BLaER1 treated with 17β-estradiol and CSF1 and Interleukin-3, amounts not matched to agents 10 nM and 100 nM (cell line): ENCODE data around the gene CHMP1A.
"Not testable (repeated sequence)": the region's sequence is repeated elsewhere in the genome, so short reads cannot be mapped to it uniquely, and the experiment has no call there.

ENCODE experiments used
- H3K27ac ChIP-seq, 11 experiments: shearing (Covaris generic); formaldehyde crosslinking; 2 replicates each; pipeline ENCODE4 v1.8.1; 2022
- H3K27me3 ChIP-seq, 11 experiments: shearing (Covaris generic); formaldehyde crosslinking; 2 replicates each; pipeline ENCODE4 v1.8.1; 2022
- H3K36me3 ChIP-seq, 11 experiments: shearing (Covaris generic); formaldehyde crosslinking; 2 replicates each; pipeline ENCODE4 v1.8.1; 2022
- H3K4me1 ChIP-seq, 10 experiments: shearing (Covaris generic); formaldehyde crosslinking; 2 replicates each; pipeline ENCODE4 v1.8.1; 2022
- H3K4me2 ChIP-seq, 11 experiments: shearing (Covaris generic); formaldehyde crosslinking; 2 replicates each; pipeline ENCODE4 v1.8.1; 2022
- H3K4me3 ChIP-seq, 10 experiments: shearing (Covaris generic); formaldehyde crosslinking; 2 replicates each; pipeline ENCODE4 v1.8.1; 2022
- H3K9ac ChIP-seq, 11 experiments: shearing (Covaris generic); formaldehyde crosslinking; 2 replicates each; pipeline ENCODE4 v1.8.1; 2022
- H3K9me3 ChIP-seq, 11 experiments: shearing (Covaris generic); formaldehyde crosslinking; replicated peaks in 1 of 11; 2 replicates each; pipeline ENCODE4 v1.8.1; 2022
- H4K20me1 ChIP-seq, 11 experiments: shearing (Covaris generic); formaldehyde crosslinking; 2 replicates each; pipeline ENCODE4 v1.8.1; 2022
- Cebpa-rat ChIP-seq, 11 experiments: shearing (Covaris generic); IDR thresholded peaks; 2 replicates each; pipeline ENCODE4 v1.8.1; 2022

Gene CHMP1A

DNA sequence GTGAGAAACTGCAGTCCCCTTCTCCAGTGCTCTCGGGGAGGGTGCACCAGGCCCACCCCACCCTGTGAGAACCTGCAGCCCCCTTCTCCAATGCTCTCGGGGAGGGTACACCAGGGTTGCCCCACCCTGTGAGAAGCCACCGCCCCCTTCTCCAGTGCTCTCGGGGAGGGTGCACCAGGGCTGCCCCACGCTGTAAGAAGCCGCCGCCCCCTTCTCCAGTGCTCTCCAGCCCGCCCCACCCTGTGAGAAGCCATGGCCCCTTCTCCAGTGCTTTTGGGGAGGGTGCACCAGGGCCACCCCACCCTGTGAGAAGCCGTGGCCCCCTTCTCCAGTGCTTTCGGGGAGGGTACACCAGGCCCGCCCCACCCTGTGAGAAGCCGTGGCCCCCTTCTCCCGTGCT is 12.2 kb upstream of the CHMP1A start:
- no peak for TF ChIP-seq Cebpa-rat (IDR thresholded peaks at IDR 0.05)
- Histone ChIP-seq H3K4me3 (no peak overlapping the region), H3K27ac (no peak overlapping the region)

GRCh38 chr16:89668790-89669158 is 11.3 kb upstream of the CHMP1A start:
- Histone ChIP-seq H4K20me1 (peaks cover 0 to 8% (median 0%) of the 10 kb centered on the region in 11 experiments; a peak in 4 of 22 replicates), H3K9me3 (peaks cover 0 to 24% (median 12%) of the 10 kb centered on the region in 11 experiments; a peak in 18 of 22 replicates), H3K4me2 (peak overlapping the region; percentile 49 to 81 (median 66)), H3K36me3 (peaks cover 0 to 34% (median 25%) of the 10 kb centered on the region in 11 experiments; a peak in 17 of 22 replicates), H3K4me3 (no peak overlapping the region; a peak in 2 of 20 replicates), H3K4me1 (peaks cover 17 to 26% (median 22%) of the 10 kb centered on the region in 10 experiments), H3K27me3 (no peaks in the 10 kb centered on the region), H3K9ac (peak overlapping the region; percentile 16 to 60 (median 37); a peak in 14 of 22 replicates), H3K27ac (peak overlapping the region in 4 of 11 experiments; percentile 15 to 28 (median 24); a peak in 5 of 22 replicates)
- TF ChIP-seq Cebpa-rat (IDR thresholded peaks at IDR 0.05), result no peak

More for the DNA sequence above, 12.2 kb upstream of the CHMP1A start:
- Histone ChIP-seq H3K4me1 (peaks cover 17 to 26% (median 20%) of the 10 kb centered on the region in 10 experiments), H4K20me1 (peaks cover 0 to 8% (median 0%) of the 10 kb centered on the region in 11 experiments; a peak in 4 of 22 replicates), H3K27me3 (no peaks in the 10 kb centered on the region), H3K9me3 (peaks cover 0 to 25% (median 13%) of the 10 kb centered on the region in 11 experiments; a peak in 18 of 22 replicates), H3K9ac (no peak overlapping the region), H3K36me3 (peaks cover 0 to 29% (median 17%) of the 10 kb centered on the region in 11 experiments; a peak in 17 of 22 replicates), H3K4me2 (no peak overlapping the region)

DNA sequence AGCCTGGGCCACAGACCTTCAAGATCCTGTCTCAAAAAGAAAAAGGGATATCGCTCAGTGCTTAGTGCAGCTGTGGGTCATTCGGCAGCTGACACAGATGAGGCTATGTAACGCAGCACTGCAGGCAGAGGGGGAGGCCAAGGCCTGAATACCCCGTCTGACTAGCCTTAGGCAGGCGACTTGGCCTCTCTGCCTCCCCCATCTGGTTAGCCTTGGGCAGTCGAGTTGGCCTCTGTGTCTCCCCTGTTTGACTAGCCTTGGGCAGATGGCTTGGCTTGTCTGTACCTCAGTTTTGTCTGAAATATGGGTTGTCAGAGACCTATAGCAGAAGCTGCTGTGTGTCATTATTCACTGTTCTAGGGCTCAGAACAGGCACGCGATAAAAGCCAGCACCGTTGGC is 10.1 kb upstream of the CHMP1A start:
- Histone ChIP-seq H3K4me3 (no peak overlapping the region), H3K4me2 (peak overlapping the region in 10 of 11 experiments; percentile 49 to 81 (median 65); a peak in 19 of 22 replicates), H3K27me3 (no peaks in the 10 kb centered on the region), H3K9ac (peak overlapping the region in 4 of 11 experiments; percentile 24 to 48 (median 42); a peak in 2 of 22 replicates), H3K27ac (peak overlapping the region in 1 of 11 experiments; percentile 1; a peak in 1 of 22 replicates), H4K20me1 (peaks cover 0 to 8% (median 0%) of the 10 kb centered on the region in 11 experiments; a peak in 4 of 22 replicates), H3K9me3 (peaks cover 0 to 24% (median 12%) of the 10 kb centered on the region in 11 experiments; a peak in 18 of 22 replicates), H3K4me1 (peaks cover 17 to 26% (median 22%) of the 10 kb centered on the region in 10 experiments), H3K36me3 (peaks cover 5 to 45% (median 36%) of the 10 kb centered on the region in 11 experiments; a peak in 21 of 22 replicates)
- TF ChIP-seq Cebpa-rat (IDR thresholded peaks at IDR 0.05), result no peak

GRCh38 chr16:89667000-89667399 is 9.5 kb upstream of the CHMP1A start:
- Histone ChIP-seq H3K36me3 (peaks cover 5 to 51% (median 42%) of the 10 kb centered on the region in 11 experiments; a peak in 21 of 22 replicates), H3K4me1 (peaks cover 17 to 26% (median 22%) of the 10 kb centered on the region in 10 experiments), H3K9me3 (peaks cover 0 to 24% (median 12%) of the 10 kb centered on the region in 11 experiments; a peak in 18 of 22 replicates)
- not testable (repeated sequence) for H3K9ac ChIP-seq, H4K20me1 ChIP-seq, H3K4me2 ChIP-seq, H3K27ac ChIP-seq, H3K27me3 ChIP-seq, H3K4me3 ChIP-seq

GRCh38 chr16:89664238-89664637 is 6.7 kb upstream of the CHMP1A start:
- Histone ChIP-seq H3K4me1 (peaks cover 17 to 28% (median 23%) of the 10 kb centered on the region in 10 experiments), H4K20me1 (peaks cover 0 to 25% (median 0%) of the 10 kb centered on the region in 11 experiments; a peak in 5 of 22 replicates), H3K36me3 (peaks cover 15 to 72% (median 65%) of the 10 kb centered on the region in 11 experiments), H3K9me3 (peaks cover 0 to 24% (median 12%) of the 10 kb centered on the region in 11 experiments; a peak in 18 of 22 replicates)
- H3K4me2 ChIP-seq, H3K9ac ChIP-seq, H3K27me3 ChIP-seq, H3K4me3 ChIP-seq, H3K27ac ChIP-seq: not testable (repeated sequence)

GRCh38 chr16:89661215-89661614 is 3.7 kb upstream of the CHMP1A start:
- Histone ChIP-seq H4K20me1 (peaks cover 0 to 32% (median 5%) of the 10 kb centered on the region in 11 experiments; a peak in 8 of 22 replicates), H3K4me1 (peaks cover 15 to 28% (median 22%) of the 10 kb centered on the region in 10 experiments), H3K27ac (no peak overlapping the region), H3K36me3 (peaks cover 15 to 66% (median 61%) of the 10 kb centered on the region in 11 experiments), H3K27me3 (no peaks in the 10 kb centered on the region), H3K4me2 (no peak overlapping the region), H3K9ac (no peak overlapping the region), H3K4me3 (no peak overlapping the region), H3K9me3 (peaks cover 0 to 15% (median 6%) of the 10 kb centered on the region in 11 experiments; a peak in 17 of 22 replicates)
- TF ChIP-seq Cebpa-rat (IDR thresholded peaks at IDR 0.05), result no peak

GRCh38 chr16:89660146-89660545 is 2.6 kb upstream of the CHMP1A start:
- Histone ChIP-seq H4K20me1 (peaks cover 6 to 43% (median 15%) of the 10 kb centered on the region in 11 experiments; a peak in 17 of 22 replicates), H3K27me3 (no peaks in the 10 kb centered on the region), H3K36me3 (peaks cover 15 to 58% (median 54%) of the 10 kb centered on the region in 11 experiments), H3K4me1 (peaks cover 26 to 38% (median 33%) of the 10 kb centered on the region in 10 experiments), H3K9ac (peak overlapping the region in 4 of 11 experiments; percentile 2 to 92 (median 25); a peak in 1 of 22 replicates), H3K27ac (no peak overlapping the region), H3K4me2 (0 out of 22 replicates have a peak overlapping the region, but pooled peaks of 5 of the 11 experiments have one; percentile 2 to 97 (median 92)), H3K9me3 (peaks cover 0 to 4% (median 0%) of the 10 kb centered on the region in 11 experiments; a peak in 2 of 22 replicates), H3K4me3 (no peak overlapping the region)
- TF ChIP-seq Cebpa-rat (IDR thresholded peaks at IDR 0.05), result no peak

GRCh38 chr16:89658221-89658879 is 842 bp upstream of the CHMP1A start:
- H3K27ac ChIP-seq, result peak overlapping the region in 10 of 11 experiments; percentile 85 to 94 (median 90); a peak in 20 of 22 replicates
- TF ChIP-seq Cebpa-rat (IDR thresholded peaks at IDR 0.05), result no peak
- H3K36me3 ChIP-seq, result peaks cover 20 to 56% (median 49%) of the 10 kb centered on the region in 11 experiments
- H4K20me1 ChIP-seq, result peaks cover 20 to 60% (median 30%) of the 10 kb centered on the region in 11 experiments; a peak in 21 of 22 replicates
- peaks cover 29 to 48% (median 37%) of the 10 kb centered on the region in 10 experiments for H3K4me1 ChIP-seq
- peak overlapping the region; percentile 90 to 99 (median 95) for H3K9ac ChIP-seq
- no peaks in the 10 kb centered on the region for H3K27me3 ChIP-seq
- H3K9me3 ChIP-seq, result no peaks in the 10 kb centered on the region
- peak overlapping the region; percentile 77 to 99 (median 93) for H3K4me3 ChIP-seq
- peak overlapping the region; percentile 87 to 99 (median 94) for H3K4me2 ChIP-seq
